Measurements from ENCODE around the gene KCND2.

KCND2 gene

DNA sequence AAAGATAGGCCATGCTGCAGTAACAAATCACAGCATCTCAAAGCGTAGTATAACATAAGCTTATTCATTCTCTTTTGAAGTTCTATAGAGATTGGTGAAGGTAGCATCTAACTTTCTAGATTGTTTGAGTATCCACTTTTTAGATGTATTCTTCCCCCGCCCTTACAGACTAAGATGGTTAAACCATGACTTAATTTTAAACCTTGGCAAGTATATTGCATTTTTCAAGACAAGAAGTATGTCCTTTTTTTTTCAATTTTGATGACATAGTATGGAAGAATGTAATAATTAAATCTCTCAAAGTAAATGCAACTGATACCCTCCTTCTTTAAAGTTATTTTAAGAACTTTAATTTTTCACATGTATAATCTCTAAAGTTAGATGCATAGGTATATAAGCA, 190.0 kb downstream of the KCND2 start:
- DNase-seq (ENCODE audit: insufficient read length, low spot score) (no peak), FAIRE-seq (no peak)
- TF ChIP-seq POLR2A (IDR thresholded peaks at IDR 0.05; ENCODE audit: low read depth, low read length): no peak

DNA sequence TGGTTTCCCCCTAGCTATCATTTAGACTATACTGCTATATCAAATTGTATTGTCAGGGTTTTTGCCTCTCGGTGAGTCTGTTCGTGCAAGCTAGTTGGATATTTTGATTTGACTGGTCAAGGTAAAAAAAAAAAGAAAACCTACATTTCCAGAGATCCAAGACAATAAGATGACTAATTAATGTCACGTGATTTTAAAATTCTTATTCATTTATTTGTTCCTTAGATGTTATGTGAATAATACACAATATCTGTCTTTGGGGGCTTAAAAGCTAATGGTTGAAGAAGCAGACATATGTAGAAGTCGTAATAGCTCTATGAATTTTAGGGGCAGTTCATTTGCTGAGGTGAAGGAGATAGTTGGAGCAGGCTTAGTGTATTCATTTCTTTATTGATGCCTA, 191.1 kb downstream of the KCND2 start:
- TF ChIP-seq POLR2A (IDR thresholded peaks at IDR 0.05; ENCODE audit: low read depth, low read length): no peak

DNA sequence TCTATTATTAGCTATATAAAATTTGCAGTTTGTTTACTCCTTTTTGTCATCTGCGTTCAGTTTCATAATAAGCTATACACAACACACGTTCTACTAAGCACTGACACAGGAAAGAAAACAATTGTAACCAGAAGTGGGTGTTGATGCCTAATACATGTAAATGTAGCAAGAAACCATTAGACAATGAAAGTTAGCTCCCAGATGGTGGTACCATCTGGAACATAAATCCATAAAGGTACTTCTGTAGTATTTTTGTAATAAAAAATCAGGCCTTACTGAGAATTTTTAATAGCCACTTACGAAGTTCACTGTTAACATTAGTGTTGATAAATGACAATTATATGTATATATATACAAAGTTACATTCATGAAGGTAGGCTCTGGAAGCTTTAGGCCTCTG, 194.7 kb downstream of the KCND2 start:
- no peak for DNase-seq (ENCODE audit: insufficient read length, low spot score)
- no peak for TF ChIP-seq POLR2A (IDR thresholded peaks at IDR 0.05; ENCODE audit: low read depth, low read length)
- FAIRE-seq: no peak

More for the DNA sequence above, 191.1 kb downstream of the KCND2 start:
- FAIRE-seq (no peak), DNase-seq (ENCODE audit: insufficient read length, low spot score) (no peak)

DNA sequence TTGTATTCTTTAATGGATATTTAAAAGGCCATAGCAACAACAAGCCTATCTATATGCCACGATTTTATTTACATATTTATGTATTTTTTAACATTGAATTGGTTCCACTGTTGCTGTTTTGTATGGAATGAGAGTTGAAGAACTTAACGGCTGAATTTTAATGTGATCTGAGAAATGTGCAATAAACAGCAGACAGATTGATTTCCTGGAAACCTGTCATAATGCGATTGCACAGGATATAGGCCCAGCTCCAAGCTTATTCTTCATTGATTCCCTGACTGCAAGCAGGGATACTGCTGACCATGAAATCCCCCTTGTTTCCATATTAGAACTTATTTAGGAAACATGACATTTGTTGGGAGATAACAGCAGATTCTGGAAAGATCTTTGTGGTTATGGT, 195.6 kb downstream of the KCND2 start:
- no peak for TF ChIP-seq POLR2A (IDR thresholded peaks at IDR 0.05; ENCODE audit: low read depth, low read length)
- no peak for DNase-seq (ENCODE audit: insufficient read length, low spot score)
- FAIRE-seq: no peak

DNA sequence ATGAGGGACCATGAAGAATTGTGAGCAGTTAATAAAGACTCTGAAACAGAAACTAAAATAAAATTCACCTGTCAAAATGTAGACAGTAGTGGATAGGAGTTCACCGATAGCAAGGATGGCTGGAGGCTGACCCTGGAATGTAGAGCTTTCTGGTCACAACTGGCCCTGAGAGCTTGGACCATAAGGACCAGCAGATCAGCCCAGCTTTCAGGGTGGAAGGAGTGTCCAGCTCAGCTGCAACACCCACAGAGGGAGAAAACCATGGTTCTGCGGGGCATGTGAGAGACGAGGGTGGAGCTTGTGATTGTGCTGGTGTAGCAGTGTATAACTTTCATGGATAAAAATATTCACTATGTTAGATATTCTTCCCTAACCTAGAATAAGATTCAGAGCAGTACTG, 199.9 kb downstream of the KCND2 start:
- TF ChIP-seq POLR2A (IDR thresholded peaks at IDR 0.05; ENCODE audit: low read depth, low read length): no peak
- DNase-seq (ENCODE audit: insufficient read length, low spot score) (no peak), FAIRE-seq (no peak)

DNA sequence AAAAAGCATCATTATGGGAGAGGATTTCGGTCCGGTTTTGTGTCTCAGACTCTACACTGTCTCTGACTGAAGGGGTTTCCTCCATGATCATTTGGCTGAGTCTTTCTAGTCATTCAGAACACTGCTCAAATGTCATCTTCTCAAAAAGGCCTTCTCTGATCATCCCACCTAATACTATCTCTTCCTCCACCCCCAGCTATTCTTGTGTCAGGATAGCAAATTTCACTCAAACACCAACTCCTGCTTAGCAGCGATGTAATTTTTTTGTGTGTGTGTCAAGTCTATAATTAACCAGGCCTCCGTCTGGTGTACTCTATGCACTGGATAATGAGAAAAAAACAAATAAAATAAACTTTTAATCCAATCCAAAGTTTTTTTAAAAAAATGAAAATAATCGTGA, 200.4 kb downstream of the KCND2 start:
- FAIRE-seq (no peak), DNase-seq (ENCODE audit: insufficient read length, low spot score) (no peak)
- no peak for TF ChIP-seq POLR2A (IDR thresholded peaks at IDR 0.05; ENCODE audit: low read depth, low read length)

DNA sequence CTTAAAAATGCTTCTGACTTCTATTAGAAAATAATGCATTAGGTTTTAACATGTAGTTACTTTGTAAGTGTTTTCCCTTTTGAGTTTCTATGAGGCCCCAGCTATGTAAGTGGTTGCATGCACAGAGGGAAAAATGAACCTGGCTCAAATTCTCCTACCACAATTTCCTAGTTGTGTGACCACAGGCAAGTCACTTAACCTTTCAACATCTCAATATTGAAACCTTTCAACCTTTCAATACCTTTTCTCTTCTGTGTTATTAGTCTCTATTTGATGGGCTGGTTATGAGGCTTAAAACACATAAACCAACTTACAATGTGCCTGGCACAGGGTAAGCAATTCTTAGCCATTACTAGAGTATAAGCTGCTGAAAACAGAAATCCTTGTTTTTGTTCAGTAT, 203.0 kb downstream of the KCND2 start:
- no peak for TF ChIP-seq POLR2A (IDR thresholded peaks at IDR 0.05; ENCODE audit: low read depth, low read length)
- FAIRE-seq (no peak), DNase-seq (ENCODE audit: insufficient read length, low spot score) (no peak)

DNA sequence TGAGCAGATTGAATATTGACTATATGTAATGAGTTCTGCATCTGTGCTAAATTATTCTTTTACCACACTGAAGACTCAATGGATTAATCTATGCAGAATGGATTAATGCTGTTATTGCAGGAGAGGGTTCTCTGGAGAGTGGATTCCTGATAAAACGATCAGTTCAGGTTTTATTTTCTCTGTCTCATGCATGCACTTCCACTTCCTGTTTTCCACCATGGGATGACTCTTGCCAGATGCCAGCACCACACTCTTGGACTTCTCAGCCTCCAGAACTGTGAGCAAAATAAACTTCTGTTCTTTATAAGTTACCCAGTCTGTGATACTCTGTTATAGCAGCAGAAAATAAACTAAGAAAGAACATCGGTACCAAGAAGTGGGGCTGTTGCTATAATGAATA, 207.5 kb downstream of the KCND2 start:
- no peak for FAIRE-seq
- no peak for DNase-seq (ENCODE audit: insufficient read length, low spot score)
- no peak for TF ChIP-seq POLR2A (IDR thresholded peaks at IDR 0.05; ENCODE audit: low read depth, low read length)

DNA sequence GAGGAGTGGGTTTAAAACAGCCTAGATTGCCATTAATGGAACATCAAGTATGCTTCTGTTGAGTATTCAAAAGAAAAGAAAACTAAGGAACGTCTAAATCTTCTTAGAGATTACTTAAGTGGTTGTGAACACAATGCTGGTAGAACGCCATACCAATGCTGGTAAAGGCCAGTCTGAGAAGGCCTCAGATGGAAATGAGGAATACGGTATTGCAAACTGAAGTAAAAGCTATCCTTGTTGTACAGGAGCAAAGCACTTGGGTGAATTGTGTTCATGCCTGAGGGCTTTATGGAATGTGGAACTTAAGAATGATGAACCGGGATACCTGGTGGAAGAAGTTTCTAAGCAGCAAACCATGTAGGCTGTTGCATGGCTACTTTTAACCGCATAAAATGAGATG, 208.0 kb downstream of the KCND2 start:
- no peak for DNase-seq (ENCODE audit: insufficient read length, low spot score)
- TF ChIP-seq POLR2A (IDR thresholded peaks at IDR 0.05; ENCODE audit: low read depth, low read length): no peak
- FAIRE-seq: no peak

DNA sequence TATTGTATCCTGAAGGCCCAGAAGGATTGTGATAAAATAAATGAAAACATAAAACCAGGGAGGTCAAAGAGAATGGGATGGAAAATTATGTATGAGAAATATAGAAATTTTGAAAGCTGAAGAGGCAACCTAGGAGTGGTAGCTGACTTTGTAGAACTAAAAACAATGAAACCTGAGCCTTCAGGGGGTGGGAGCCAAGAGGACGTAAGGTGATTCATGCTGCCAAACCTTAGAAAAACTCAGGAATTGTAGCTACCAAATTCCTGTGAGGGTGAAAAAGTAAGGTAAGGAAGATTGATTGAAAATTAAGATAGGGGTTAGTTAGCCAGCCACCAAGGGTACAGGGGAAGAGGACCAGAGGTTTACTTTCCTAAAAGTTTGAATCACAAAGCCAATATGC, 213.2 kb downstream of the KCND2 start:
- no peak for FAIRE-seq
- no peak for DNase-seq (ENCODE audit: insufficient read length, low spot score)
- no peak for TF ChIP-seq POLR2A (IDR thresholded peaks at IDR 0.05; ENCODE audit: low read depth, low read length)

DNA sequence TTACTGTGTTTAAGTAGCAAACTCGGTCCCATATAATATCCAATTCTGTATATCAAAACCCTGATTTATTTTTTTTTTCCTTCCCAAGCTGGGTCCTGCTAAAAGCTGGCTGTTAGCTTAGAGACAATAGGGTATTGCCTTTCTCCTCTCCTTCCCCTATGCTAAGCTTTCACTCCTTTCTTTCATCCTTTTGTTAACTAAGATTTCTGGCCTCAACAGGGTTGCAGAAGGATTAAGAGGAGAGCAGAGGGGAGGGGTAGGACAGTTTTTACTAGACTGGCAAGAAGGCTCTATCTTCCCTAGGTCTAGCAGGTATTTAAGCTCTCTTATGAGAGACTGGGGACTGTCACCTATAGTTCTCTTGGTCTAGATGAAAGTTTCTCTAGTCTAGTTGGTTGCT, 229.2 kb downstream of the KCND2 start:
- DNase-seq (ENCODE audit: insufficient read length, low spot score): no peak
- no peak for TF ChIP-seq POLR2A (IDR thresholded peaks at IDR 0.05; ENCODE audit: low read depth, low read length)
- no peak for FAIRE-seq

DNA sequence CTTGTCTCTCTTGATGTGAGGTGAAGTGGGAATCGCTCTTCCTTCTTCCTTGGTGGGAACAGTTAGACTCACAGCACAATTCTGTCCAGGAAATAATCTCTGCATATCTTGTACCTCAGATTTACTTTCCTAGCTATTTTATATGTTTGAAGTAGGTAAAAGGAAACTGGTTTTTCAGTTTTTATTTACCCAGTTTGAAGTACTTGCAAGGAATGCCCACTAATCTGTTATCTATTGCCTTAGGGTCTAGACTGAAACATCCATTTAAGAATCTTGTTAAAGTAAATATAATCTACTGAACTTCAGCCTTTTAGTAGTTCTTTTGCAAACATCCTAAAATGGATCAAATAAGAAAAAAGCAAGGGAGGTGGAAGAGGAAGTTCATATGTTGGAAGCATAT, 229.8 kb downstream of the KCND2 start:
- FAIRE-seq (no peak), DNase-seq (ENCODE audit: insufficient read length, low spot score) (no peak)
- TF ChIP-seq POLR2A (IDR thresholded peaks at IDR 0.05; ENCODE audit: low read depth, low read length): no peak

DNA sequence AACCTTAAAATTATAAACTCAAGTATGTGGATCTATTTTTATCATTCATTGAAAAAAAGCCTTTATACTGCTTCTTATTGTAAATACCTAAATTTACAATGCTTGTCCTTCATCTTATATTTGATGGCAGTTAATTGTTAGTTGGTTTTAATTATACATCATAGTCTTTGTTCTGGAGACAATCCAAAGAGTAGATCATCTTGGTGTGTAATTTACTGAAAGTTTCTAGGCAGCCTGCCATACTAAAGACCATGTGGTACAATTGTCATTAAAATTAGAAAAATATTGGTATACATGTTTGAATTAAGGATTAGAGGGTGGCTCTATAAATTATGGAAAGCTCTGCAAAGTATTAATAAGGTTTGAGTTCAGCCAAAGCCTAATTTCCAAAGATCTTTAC, 231.4 kb downstream of the KCND2 start:
- no peak for TF ChIP-seq POLR2A (IDR thresholded peaks at IDR 0.05; ENCODE audit: low read depth, low read length)
- DNase-seq (ENCODE audit: insufficient read length, low spot score) (no peak), FAIRE-seq (no peak)

DNA sequence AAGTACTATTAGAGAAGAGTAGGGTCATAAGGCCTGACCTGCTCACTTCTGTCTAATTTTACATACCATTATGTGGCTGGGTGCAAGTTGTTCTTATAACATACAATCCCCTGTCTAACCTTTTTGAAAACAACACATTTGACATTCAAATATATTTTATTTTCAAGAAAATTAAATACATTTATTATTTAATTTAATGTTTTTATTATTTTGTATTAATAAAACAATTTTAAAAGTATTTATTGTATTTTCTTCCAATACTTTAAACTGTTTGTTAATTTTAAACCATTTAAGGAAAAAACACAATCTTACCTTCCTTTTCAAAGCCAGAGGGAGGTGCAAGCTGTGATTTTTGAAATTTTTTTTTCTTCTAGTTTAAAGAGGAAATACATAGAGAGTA, 232.8 kb downstream of the KCND2 start:
- no peak for DNase-seq (ENCODE audit: insufficient read length, low spot score)
- TF ChIP-seq POLR2A (IDR thresholded peaks at IDR 0.05; ENCODE audit: low read depth, low read length): no peak
- FAIRE-seq: no peak

DNA sequence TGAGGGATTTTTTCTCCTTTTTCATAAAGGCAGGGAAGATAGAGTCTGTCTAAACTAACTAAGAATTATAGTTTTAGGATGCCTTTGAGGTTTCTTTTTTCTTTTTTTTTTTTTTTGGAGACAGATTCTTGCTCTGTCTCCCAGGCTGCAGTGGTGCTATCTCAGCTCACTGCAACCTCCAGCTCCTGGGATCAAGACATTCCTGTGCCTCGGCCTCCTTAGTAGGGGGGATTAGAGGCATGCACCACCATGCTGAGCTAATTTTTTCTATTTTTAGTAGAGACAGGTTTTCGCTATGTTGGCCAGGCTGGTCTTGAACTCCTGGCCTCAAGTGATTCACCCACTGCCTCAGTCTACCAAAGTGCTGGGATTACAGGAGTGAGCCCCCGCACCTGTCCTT, 239.7 kb downstream of the KCND2 start:
- TF ChIP-seq POLR2A (IDR thresholded peaks at IDR 0.05; ENCODE audit: low read depth, low read length): no peak
- FAIRE-seq: no peak
- no peak for DNase-seq (ENCODE audit: insufficient read length, low spot score)

DNA sequence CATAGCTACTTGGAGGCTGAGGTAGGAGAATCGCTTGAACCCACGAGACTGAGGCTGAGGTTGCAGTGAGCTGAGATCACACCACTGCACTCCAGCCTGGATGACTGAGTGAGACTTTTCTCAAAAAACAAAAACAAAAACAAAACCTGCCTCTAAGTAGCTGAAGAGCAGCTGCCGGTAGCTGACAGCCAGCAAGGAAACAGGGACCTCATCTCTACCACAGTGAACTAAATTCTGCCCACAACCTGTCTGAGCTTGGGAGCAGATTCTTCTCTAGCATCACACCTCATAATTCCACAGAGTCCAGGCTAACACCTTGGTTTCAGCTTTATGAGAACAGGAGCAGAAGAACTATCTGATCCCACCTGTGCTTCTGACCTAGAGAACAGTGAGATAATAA, 246.2 kb downstream of the KCND2 start:
- DNase-seq (ENCODE audit: insufficient read length, low spot score) (no peak), FAIRE-seq (no peak)
- TF ChIP-seq POLR2A (IDR thresholded peaks at IDR 0.05; ENCODE audit: low read depth, low read length): no peak

Data from H54 (cell line).